Activated naive CD4-positive, alpha-beta T cell treated with anti-CD3 and anti-CD28 coated beads, Interleukin-2, amount 10 ng/mL, durations not matched to agents 7 days and 5 days (primary cell): Measurements from ENCODE around the gene ZNF277.

Experiments used
- CTCF ChIA-PET: fragments of 350-600 bp; sonication (Branson Sonifier 250); formaldehyde crosslinking; loops from one replicate; lab custom pipeline; 2021; ENCODE audit warnings: antibody characterized with exemption; lab: Charles Lee
- DNase-seq: peaks from one replicate; pipeline ENCODE4 v3.0.0-alpha.2; 2020
- H3K27ac Mint-ChIP-seq: one replicate; pipeline ENCODE4 v1.8.0; 2021; ENCODE audit warnings: mild to moderate bottlenecking, moderate library complexity, mixed read lengths
- H3K27me3 Mint-ChIP-seq: one replicate; pipeline ENCODE4 v1.8.0; 2021; ENCODE audit warnings: mild to moderate bottlenecking, mixed read lengths
- H3K36me3 Mint-ChIP-seq: one replicate; pipeline ENCODE4 v1.8.0; 2021; ENCODE audit warnings: mixed read lengths
- H3K4me1 Mint-ChIP-seq: one replicate; pipeline ENCODE4 v1.8.0; 2021; ENCODE audit warnings: mixed read lengths
- H3K4me3 Mint-ChIP-seq: one replicate; pipeline ENCODE4 v1.8.0; 2021; ENCODE audit warnings: mild to moderate bottlenecking, moderate library complexity, mixed read lengths
- H3K9me3 Mint-ChIP-seq: one replicate; pipeline ENCODE4 v1.8.0; 2021; ENCODE audit warnings: mixed read lengths

ZNF277 gene

GRCh38 chr7:112362053-112362650 lies 155.7 kb downstream of the ZNF277 start:
- DNase-seq, result no peak
- Mint-ChIP-seq H3K9me3 (no peaks in the 10 kb centered on the region), H3K4me3 (no peak overlapping the region), H3K27me3 (no peaks in the 10 kb centered on the region), H3K4me1 (no peaks in the 10 kb centered on the region), H3K36me3 (no peaks in the 10 kb centered on the region), H3K27ac (no peak overlapping the region)
- CTCF ChIA-PET, result no interaction called here

GRCh38 chr7:112362731-112363131 lies 156.2 kb downstream of the ZNF277 start:
- CTCF ChIA-PET, result no interaction called here
- H3K4me3 Mint-ChIP-seq, result no peak overlapping the region
- H3K27ac Mint-ChIP-seq, result no peak overlapping the region
- no peaks in the 10 kb centered on the region for H3K36me3 Mint-ChIP-seq
- no peak for DNase-seq
- no peaks in the 10 kb centered on the region for H3K9me3 Mint-ChIP-seq
- no peaks in the 10 kb centered on the region for H3K27me3 Mint-ChIP-seq
- H3K4me1 Mint-ChIP-seq, result no peaks in the 10 kb centered on the region

- CTCF ChIA-PET, result no interaction called here
- Mint-ChIP-seq H3K4me1 (no peaks in the 10 kb centered on the region), H3K36me3 (no peaks in the 10 kb centered on the region), H3K9me3 (no peaks in the 10 kb centered on the region), H3K4me3 (no peak overlapping the region), H3K27ac (no peak overlapping the region), H3K27me3 (no peaks in the 10 kb centered on the region)
- no peak for DNase-seq
Observed at GRCh38 chr7:112364388-112364787, 157.9 kb downstream of the ZNF277 start.

- H3K27me3 Mint-ChIP-seq, result peaks cover 5% of the 10 kb centered on the region
- H3K9me3 Mint-ChIP-seq, result no peaks in the 10 kb centered on the region
- H3K36me3 Mint-ChIP-seq, result no peaks in the 10 kb centered on the region
- no peak overlapping the region for H3K4me3 Mint-ChIP-seq
- H3K4me1 Mint-ChIP-seq, result no peaks in the 10 kb centered on the region
- CTCF ChIA-PET, result no interaction called here
- DNase-seq, result no peak
- no peak overlapping the region for H3K27ac Mint-ChIP-seq
Observed at GRCh38 chr7:112365551-112365950, 159.1 kb downstream of the ZNF277 start.

- CTCF ChIA-PET, result no interaction called here
- no peak overlapping the region for H3K4me3 Mint-ChIP-seq
- H3K36me3 Mint-ChIP-seq, result no peaks in the 10 kb centered on the region
- H3K27ac Mint-ChIP-seq, result no peak overlapping the region
- H3K27me3 Mint-ChIP-seq, result peaks cover 6% of the 10 kb centered on the region
- H3K9me3 Mint-ChIP-seq, result no peaks in the 10 kb centered on the region
- no peaks in the 10 kb centered on the region for H3K4me1 Mint-ChIP-seq
- no peak for DNase-seq
Observed at GRCh38 chr7:112366886-112367285, 160.4 kb downstream of the ZNF277 start.

- Mint-ChIP-seq H3K36me3 (no peaks in the 10 kb centered on the region), H3K4me3 (no peak overlapping the region), H3K27me3 (peaks cover 6% of the 10 kb centered on the region), H3K27ac (no peak overlapping the region), H3K9me3 (no peaks in the 10 kb centered on the region), H3K4me1 (no peaks in the 10 kb centered on the region)
- CTCF ChIA-PET, result interaction anchor here (1.1 kb wide), 1 partner anchor 515 kb away, joined by 3 read pairs; no protein-coding TSS in a partner anchor
- DNase-seq, result no peak
Observed at GRCh38 chr7:112370436-112370835, 163.9 kb downstream of the ZNF277 start.

GRCh38 chr7:112371701-112372100 lies 165.2 kb downstream of the ZNF277 start:
- no peaks in the 10 kb centered on the region for H3K9me3 Mint-ChIP-seq
- DNase-seq, result no peak
- CTCF ChIA-PET, result no interaction called here
- peaks cover 6% of the 10 kb centered on the region for H3K27me3 Mint-ChIP-seq
- no peaks in the 10 kb centered on the region for H3K4me1 Mint-ChIP-seq
- no peaks in the 10 kb centered on the region for H3K36me3 Mint-ChIP-seq
- H3K4me3 Mint-ChIP-seq, result no peak overlapping the region
- H3K27ac Mint-ChIP-seq, result no peak overlapping the region

GRCh38 chr7:112372101-112372500 lies 165.6 kb downstream of the ZNF277 start:
- Mint-ChIP-seq H3K4me3 (no peak overlapping the region), H3K27me3 (peaks cover 6% of the 10 kb centered on the region), H3K36me3 (no peaks in the 10 kb centered on the region), H3K27ac (no peak overlapping the region), H3K9me3 (no peaks in the 10 kb centered on the region), H3K4me1 (no peaks in the 10 kb centered on the region)
- no peak for DNase-seq
- CTCF ChIA-PET, result no interaction called here

- H3K27me3 Mint-ChIP-seq, result peaks cover 3% of the 10 kb centered on the region
- H3K9me3 Mint-ChIP-seq, result no peaks in the 10 kb centered on the region
- H3K4me1 Mint-ChIP-seq, result no peaks in the 10 kb centered on the region
- no peak for DNase-seq
- CTCF ChIA-PET, result no interaction called here
- no peaks in the 10 kb centered on the region for H3K36me3 Mint-ChIP-seq
- H3K4me3 Mint-ChIP-seq, result no peak overlapping the region
- H3K27ac Mint-ChIP-seq, result no peak overlapping the region
Observed at GRCh38 chr7:112377593-112377992, 171.1 kb downstream of the ZNF277 start.

- no peak for DNase-seq
- CTCF ChIA-PET, result interaction anchor here (1.1 kb wide), 1 partner anchor 629 kb away, joined by 5 read pairs; no protein-coding TSS in a partner anchor
- no peaks in the 10 kb centered on the region for H3K9me3 Mint-ChIP-seq
- no peaks in the 10 kb centered on the region for H3K36me3 Mint-ChIP-seq
- H3K4me1 Mint-ChIP-seq, result peaks cover 2% of the 10 kb centered on the region
- no peak overlapping the region for H3K27ac Mint-ChIP-seq
- peaks cover 14% of the 10 kb centered on the region for H3K27me3 Mint-ChIP-seq
- H3K4me3 Mint-ChIP-seq, result no peak overlapping the region
Observed at GRCh38 chr7:112381311-112382091, 175.0 kb downstream of the ZNF277 start.

- Mint-ChIP-seq H3K4me3 (no peak overlapping the region), H3K4me1 (peaks cover 2% of the 10 kb centered on the region), H3K9me3 (no peaks in the 10 kb centered on the region), H3K27me3 (peaks cover 14% of the 10 kb centered on the region), H3K27ac (no peak overlapping the region), H3K36me3 (no peaks in the 10 kb centered on the region)
- CTCF ChIA-PET, result no interaction called here
- DNase-seq, result no peak
Observed at GRCh38 chr7:112383671-112384417, 177.3 kb downstream of the ZNF277 start.

GRCh38 chr7:112385516-112385915 lies 179.0 kb downstream of the ZNF277 start:
- no peaks in the 10 kb centered on the region for H3K9me3 Mint-ChIP-seq
- no peak for DNase-seq
- H3K4me3 Mint-ChIP-seq, result no peak overlapping the region
- H3K36me3 Mint-ChIP-seq, result no peaks in the 10 kb centered on the region
- H3K27me3 Mint-ChIP-seq, result peaks cover 14% of the 10 kb centered on the region
- H3K4me1 Mint-ChIP-seq, result peaks cover 2% of the 10 kb centered on the region
- no peak overlapping the region for H3K27ac Mint-ChIP-seq
- CTCF ChIA-PET, result no interaction called here

GRCh38 chr7:112386619-112387018 lies 180.1 kb downstream of the ZNF277 start:
- Mint-ChIP-seq H3K27me3 (peaks cover 18% of the 10 kb centered on the region), H3K9me3 (no peaks in the 10 kb centered on the region), H3K27ac (no peak overlapping the region), H3K4me3 (no peak overlapping the region), H3K36me3 (no peaks in the 10 kb centered on the region), H3K4me1 (peaks cover 2% of the 10 kb centered on the region)
- DNase-seq, result no peak
- CTCF ChIA-PET, result no interaction called here

- H3K27ac Mint-ChIP-seq, result no peak overlapping the region
- CTCF ChIA-PET, result no interaction called here
- peaks cover 13% of the 10 kb centered on the region for H3K27me3 Mint-ChIP-seq
- H3K4me1 Mint-ChIP-seq, result peaks cover 8% of the 10 kb centered on the region
- no peaks in the 10 kb centered on the region for H3K9me3 Mint-ChIP-seq
- no peak overlapping the region for H3K4me3 Mint-ChIP-seq
- no peaks in the 10 kb centered on the region for H3K36me3 Mint-ChIP-seq
- DNase-seq, result no peak
Observed at GRCh38 chr7:112390167-112390566, 183.7 kb downstream of the ZNF277 start.
